Measurements from ENCODE around the gene KASH5. TPM values are rescaled to one million over a fixed set of nuclear protein-coding genes. Genes with fewer than 3 reads are reported as not detected.

The KASH5 gene
- total and polyA plus RNA-seq, 2 of the 13 experiments (the other 11 are each of a cell fraction or from before 2014, with no cell fraction given), result not detected

DNA sequence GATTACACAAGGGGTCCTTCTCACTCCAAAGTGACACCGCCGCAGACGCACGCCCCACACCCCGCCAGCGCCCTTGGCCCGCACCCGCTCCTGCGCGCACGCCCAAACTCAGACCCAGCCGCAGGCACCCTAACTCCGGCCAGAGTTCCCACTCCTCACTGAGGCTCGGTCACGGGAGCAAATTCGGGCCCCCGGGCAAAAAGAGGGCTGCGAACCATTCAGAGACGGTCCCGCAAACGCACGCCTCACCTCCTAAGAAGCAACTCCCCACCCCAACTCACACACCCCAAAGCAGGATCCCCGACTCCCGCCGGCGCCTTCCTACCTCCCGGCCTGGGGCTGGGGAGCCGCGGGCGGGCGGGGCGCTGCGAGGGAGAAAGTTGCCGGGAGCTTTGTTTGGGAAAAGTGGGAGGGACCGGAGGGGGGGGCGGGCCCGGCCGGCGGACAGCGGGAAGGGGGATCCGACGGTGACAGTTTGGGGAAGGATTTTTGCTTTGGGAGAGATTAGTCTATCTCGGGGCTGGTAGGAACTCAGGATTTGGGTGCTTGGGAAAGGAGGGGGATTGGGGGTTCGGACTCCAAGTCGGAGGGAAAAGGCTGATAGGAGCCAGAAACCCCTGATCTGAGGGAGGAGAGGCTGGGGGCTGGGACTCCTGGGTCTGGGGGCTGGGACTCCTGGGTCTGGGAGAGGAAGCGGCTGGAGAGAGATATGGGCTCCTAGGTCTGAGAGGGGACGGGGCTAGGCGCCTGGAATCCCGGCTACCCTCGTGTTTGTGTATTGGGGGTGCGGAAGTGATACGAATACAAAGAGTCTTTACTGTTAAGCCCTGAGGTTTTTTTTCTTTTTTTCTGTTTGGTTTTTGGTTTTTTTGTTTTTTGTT, 25.8 kb upstream of the KASH5 start, which contains the start of gene TEAD2 (continued):
- TF ChIP-seq, protein P1, sequence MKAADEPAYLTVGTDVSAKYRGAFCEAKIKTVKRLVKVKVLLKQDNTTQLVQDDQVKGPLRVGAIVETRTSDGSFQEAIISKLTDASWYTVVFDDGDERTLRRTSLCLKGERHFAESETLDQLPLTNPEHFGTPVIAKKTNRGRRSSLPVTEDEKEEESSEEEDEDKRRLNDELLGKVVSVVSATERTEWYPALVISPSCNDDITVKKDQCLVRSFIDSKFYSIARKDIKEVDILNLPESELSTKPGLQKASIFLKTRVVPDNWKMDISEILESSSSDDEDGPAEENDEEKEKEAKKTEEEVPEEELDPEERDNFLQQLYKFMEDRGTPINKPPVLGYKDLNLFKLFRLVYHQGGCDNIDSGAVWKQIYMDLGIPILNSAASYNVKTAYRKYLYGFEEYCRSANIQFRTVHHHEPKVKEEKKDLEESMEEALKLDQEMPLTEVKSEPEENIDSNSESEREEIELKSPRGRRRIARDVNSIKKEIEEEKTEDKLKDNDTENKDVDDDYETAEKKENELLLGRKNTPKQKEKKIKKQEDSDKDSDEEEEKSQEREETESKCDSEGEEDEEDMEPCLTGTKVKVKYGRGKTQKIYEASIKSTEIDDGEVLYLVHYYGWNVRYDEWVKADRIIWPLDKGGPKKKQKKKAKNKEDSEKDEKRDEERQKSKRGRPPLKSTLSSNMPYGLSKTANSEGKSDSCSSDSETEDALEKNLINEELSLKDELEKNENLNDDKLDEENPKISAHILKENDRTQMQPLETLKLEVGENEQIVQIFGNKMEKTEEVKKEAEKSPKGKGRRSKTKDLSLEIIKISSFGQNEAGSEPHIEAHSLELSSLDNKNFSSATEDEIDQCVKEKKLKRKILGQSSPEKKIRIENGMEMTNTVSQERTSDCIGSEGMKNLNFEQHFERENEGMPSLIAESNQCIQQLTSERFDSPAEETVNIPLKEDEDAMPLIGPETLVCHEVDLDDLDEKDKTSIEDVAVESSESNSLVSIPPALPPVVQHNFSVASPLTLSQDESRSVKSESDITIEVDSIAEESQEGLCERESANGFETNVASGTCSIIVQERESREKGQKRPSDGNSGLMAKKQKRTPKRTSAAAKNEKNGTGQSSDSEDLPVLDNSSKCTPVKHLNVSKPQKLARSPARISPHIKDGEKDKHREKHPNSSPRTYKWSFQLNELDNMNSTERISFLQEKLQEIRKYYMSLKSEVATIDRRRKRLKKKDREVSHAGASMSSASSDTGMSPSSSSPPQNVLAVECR (CRISPR knock-in tag; IDR thresholded peaks at IDR 0.05; ENCODE audit: borderline replicate concordance), result peak; percentile 40; the same call in 1 of the 2 replicates
- TF ChIP-seq PATZ1 (CRISPR knock-in tag; IDR thresholded peaks at IDR 0.05) (peak; percentile 51; the same call in 1 of the 2 replicates), KDM2A (CRISPR knock-in tag; IDR thresholded peaks at IDR 0.05; ENCODE audit: borderline replicate concordance, low read depth) (peak; percentile 42; the same call in 1 of the 2 replicates), ZBTB38 (CRISPR knock-in tag; IDR thresholded peaks at IDR 0.05) (no peak), POLR2G (IDR thresholded peaks at IDR 0.05; ENCODE audit: low read depth, low read length) (peak; percentile 22; the same call in 1 of the 2 replicates), KLF9 (CRISPR knock-in tag; IDR thresholded peaks at IDR 0.05; ENCODE audit: low read depth) (no peak), ASH2L (IDR thresholded peaks at IDR 0.05; ENCODE audit: insufficient read length, low read depth, low read length) (no peak), ETV6 (CRISPR knock-in tag; conservative IDR thresholded peaks at IDR 0.05) (no peak), ZNF777 (CRISPR knock-in tag; IDR thresholded peaks at IDR 0.05) (peak; percentile 42; the same call in 1 of the 2 replicates), RBFOX2 (IDR thresholded peaks at IDR 0.05; ENCODE audit: low read depth, low read length) (peak; percentile 41), ZSCAN5A (CRISPR knock-in tag; IDR thresholded peaks at IDR 0.05; ENCODE audit: borderline replicate concordance) (no peak), TARDBP (CRISPR knock-in tag; IDR thresholded peaks at IDR 0.05) (no peak)

Data from HepG2 (cell line).